Neural cell (in vitro differentiated cells): ENCODE results near the gene HTRA2. TPM values are rescaled to one million over a fixed set of nuclear protein-coding genes. Genes with fewer than 3 reads are reported as not detected.
"Not testable (repeated sequence)": the region's sequence is repeated elsewhere in the genome, so short reads cannot be mapped to it uniquely, and the experiment has no call there.

Source experiments
- H2AFZ ChIP-seq: fragments of 200-600, 300-800 bp; sonication (generic), shearing (Covaris generic); 2 replicates; pipeline ENCODE4 v1.6.0; 2014; ENCODE audit warnings: low read depth, mild to moderate bottlenecking, antibody characterized with exemption, low read length, moderate library complexity
- H3F3A ChIP-seq: fragments of 200-600 bp; shearing (Covaris generic); 2 replicates; pipeline ENCODE4 v1.6.1; 2016; ENCODE audit warnings: mild to moderate bottlenecking, moderate library complexity, mixed read lengths, antibody characterized with exemption, low read length; ENCODE audit not compliant: insufficient read depth, poor library complexity, severe bottlenecking
- H3K27ac ChIP-seq: fragments of 200-600, 300-800 bp; sonication (generic), shearing (Covaris generic); 2 replicates; pipeline ENCODE4 v1.5.1; 2014; ENCODE audit warnings: mild to moderate bottlenecking, low read length, moderate library complexity
- H3K27me3 ChIP-seq: fragments of 300-800, 200-600 bp; sonication (generic), shearing (Covaris generic); 2 replicates; pipeline ENCODE4 v1.6.0; 2014; ENCODE audit warnings: mild to moderate bottlenecking, low read depth, low read length, moderate library complexity; ENCODE audit not compliant: insufficient read depth
- H3K36me3 ChIP-seq: fragments of 300-800, 200-600 bp; sonication (generic), shearing (Covaris generic); 2 replicates; pipeline ENCODE4 v1.5.1; 2014; ENCODE audit warnings: mild to moderate bottlenecking, antibody characterized with exemption, low read length, moderate library complexity; ENCODE audit not compliant: insufficient read depth
- H3K4me2 ChIP-seq: fragments of 300-800, 200-600 bp; sonication (generic), shearing (Covaris generic); 2 replicates; pipeline ENCODE4 v1.6.0; 2014; ENCODE audit warnings: mild to moderate bottlenecking, low read length
- H3K4me3 ChIP-seq: fragments of 300-800, 200-600 bp; sonication (generic), shearing (Covaris generic); 2 replicates; pipeline ENCODE4 v1.5.1; 2014; ENCODE audit warnings: mild to moderate bottlenecking, low read length, moderate library complexity
- H3K79me2 ChIP-seq: fragments of 200-600 bp; shearing (Covaris generic); replicated peaks from 2 replicates; pipeline ENCODE4 v1.6.0; 2014; ENCODE audit warnings: mild to moderate bottlenecking, low read length, moderate library complexity; ENCODE audit not compliant: insufficient read depth
- H3K9ac ChIP-seq: fragments of 300-800, 200-600 bp; sonication (generic), shearing (Covaris generic); 2 replicates; pipeline ENCODE4 v1.6.1; 2016; ENCODE audit warnings: mild to moderate bottlenecking, low read length, mixed read lengths
- H3K9me2 ChIP-seq: fragments of 200-600 bp; shearing (Covaris generic); 2 replicates; pipeline ENCODE4 v1.6.1; 2016; ENCODE audit warnings: mild to moderate bottlenecking, low read length, mixed read lengths; ENCODE audit not compliant: insufficient read depth
- H3K9me3 ChIP-seq: fragments of 200-600, 300-800 bp; sonication (generic), shearing (Covaris generic); 2 replicates; pipeline ENCODE4 v1.6.1; 2016; ENCODE audit warnings: mild to moderate bottlenecking, mixed run types, low read length, moderate library complexity, mixed read lengths
- H4K20me1 ChIP-seq: fragments of 200-600 bp; shearing (Covaris generic); 2 replicates; pipeline ENCODE4 v1.6.1; 2016; ENCODE audit warnings: mild to moderate bottlenecking, mixed run types; ENCODE audit not compliant: insufficient read depth
- EP300 ChIP-seq: fragments of 450-650 bp; conservative IDR thresholded peaks from 2 replicates; pipeline ENCODE4 v1.6.1; 2014; ENCODE audit warnings: antibody characterized with exemption, mild to moderate bottlenecking, moderate library complexity; ENCODE audit not compliant: poor library complexity, severe bottlenecking
- EZH2 ChIP-seq: fragments of 200-600, 300-800 bp; shearing (Covaris generic), sonication (generic); IDR thresholded peaks from 2 replicates; pipeline ENCODE4 v1.6.1; 2014; ENCODE audit warnings: antibody characterized with exemption, low read length, borderline replicate concordance, mild to moderate bottlenecking; ENCODE audit not compliant: insufficient read depth, poor library complexity, severe bottlenecking
- MXI1 ChIP-seq: fragments of 450-650 bp; conservative IDR thresholded peaks from 2 replicates; pipeline ENCODE4 v1.6.1; 2014; ENCODE audit warnings: antibody characterized with exemption, mild to moderate bottlenecking; ENCODE audit not compliant: poor library complexity, severe bottlenecking
- POLR2AphosphoS5 ChIP-seq: IDR thresholded peaks from 2 replicates; pipeline ENCODE4 v1.6.1; 2012
- RAD21 ChIP-seq: fragments of 450-650 bp; conservative IDR thresholded peaks from 2 replicates; pipeline ENCODE4 v1.6.1; 2014; ENCODE audit warnings: antibody characterized with exemption, mild to moderate bottlenecking, moderate library complexity
- SMC3 ChIP-seq: fragments of 450-650 bp; conservative IDR thresholded peaks from 2 replicates; pipeline ENCODE4 v1.6.1; 2014; ENCODE audit warnings: antibody characterized with exemption, mild to moderate bottlenecking, moderate library complexity; ENCODE audit not compliant: poor library complexity
- TAF1 ChIP-seq: IDR thresholded peaks from 2 replicates; pipeline ENCODE4 v1.6.1; 2012; ENCODE audit warnings: low read depth
- polyA plus RNA-seq: library from polyadenylated mRNA; depleted of rRNA; stranded (reverse); fragments of >200 nt; gene quantifications from 2 replicates; pipeline ENCODE4 v1.2.3, GENCODE V29; 2014
- TF ChIP-seq, protein P1 (sequence below): fragments of 450-650 bp; IDR thresholded peaks from 2 replicates; pipeline ENCODE4 v1.5.1; 2014; ENCODE audit warnings: antibody characterized with exemption, mild to moderate bottlenecking, moderate library complexity; ENCODE audit not compliant: poor library complexity, severe bottlenecking
- TF ChIP-seq, protein P2 (sequence below): IDR thresholded peaks from 2 replicates; pipeline ENCODE4 v1.6.1; 2012; ENCODE audit warnings: borderline replicate concordance

Gene HTRA2
- polyA plus RNA-seq, 1 donor from 2014 or later = 126 TPM

DNA sequence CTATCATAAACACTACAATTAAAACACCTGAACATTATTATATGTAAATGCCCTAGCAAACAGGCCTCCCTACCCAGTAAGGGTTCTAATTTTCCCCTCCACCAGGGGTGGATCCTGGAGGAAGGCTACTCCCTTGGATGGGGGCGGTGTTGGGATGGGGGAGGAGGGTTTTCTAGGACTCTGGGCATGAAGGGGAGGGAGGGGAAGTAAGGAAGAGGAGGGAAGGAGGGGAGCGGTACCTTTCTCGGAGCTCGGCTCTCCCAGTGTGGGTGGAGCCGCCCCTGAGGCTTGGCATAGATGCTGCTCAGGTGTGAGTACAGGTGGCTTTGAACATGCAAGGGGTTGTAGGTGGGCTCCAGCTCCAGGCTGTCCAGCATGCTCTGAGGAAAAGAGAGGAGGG, 30.2 kb downstream of the HTRA2 start:
- Histone ChIP-seq H3K4me3 (no peak overlapping the region), H3K9me2 (no peaks in the 10 kb centered on the region), H3F3A (no peaks in the 10 kb centered on the region), H4K20me1 (no peaks in the 10 kb centered on the region), H3K9me3 (no peaks in the 10 kb centered on the region), H3K79me2 (no peaks in the 10 kb centered on the region), H3K9ac (no peak overlapping the region), H3K27ac (no peak overlapping the region), H3K4me2 (no peak overlapping the region), H2AFZ (no peak overlapping the region), H3K36me3 (no peaks in the 10 kb centered on the region), H3K27me3 (peaks cover 11% of the 10 kb centered on the region)
- TF ChIP-seq SMC3 (no peak), TAF1 (no peak), EZH2 (no peak), MXI1 (no peak)
- TF ChIP-seq, protein P1, sequence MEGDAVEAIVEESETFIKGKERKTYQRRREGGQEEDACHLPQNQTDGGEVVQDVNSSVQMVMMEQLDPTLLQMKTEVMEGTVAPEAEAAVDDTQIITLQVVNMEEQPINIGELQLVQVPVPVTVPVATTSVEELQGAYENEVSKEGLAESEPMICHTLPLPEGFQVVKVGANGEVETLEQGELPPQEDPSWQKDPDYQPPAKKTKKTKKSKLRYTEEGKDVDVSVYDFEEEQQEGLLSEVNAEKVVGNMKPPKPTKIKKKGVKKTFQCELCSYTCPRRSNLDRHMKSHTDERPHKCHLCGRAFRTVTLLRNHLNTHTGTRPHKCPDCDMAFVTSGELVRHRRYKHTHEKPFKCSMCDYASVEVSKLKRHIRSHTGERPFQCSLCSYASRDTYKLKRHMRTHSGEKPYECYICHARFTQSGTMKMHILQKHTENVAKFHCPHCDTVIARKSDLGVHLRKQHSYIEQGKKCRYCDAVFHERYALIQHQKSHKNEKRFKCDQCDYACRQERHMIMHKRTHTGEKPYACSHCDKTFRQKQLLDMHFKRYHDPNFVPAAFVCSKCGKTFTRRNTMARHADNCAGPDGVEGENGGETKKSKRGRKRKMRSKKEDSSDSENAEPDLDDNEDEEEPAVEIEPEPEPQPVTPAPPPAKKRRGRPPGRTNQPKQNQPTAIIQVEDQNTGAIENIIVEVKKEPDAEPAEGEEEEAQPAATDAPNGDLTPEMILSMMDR = no peak

DNA sequence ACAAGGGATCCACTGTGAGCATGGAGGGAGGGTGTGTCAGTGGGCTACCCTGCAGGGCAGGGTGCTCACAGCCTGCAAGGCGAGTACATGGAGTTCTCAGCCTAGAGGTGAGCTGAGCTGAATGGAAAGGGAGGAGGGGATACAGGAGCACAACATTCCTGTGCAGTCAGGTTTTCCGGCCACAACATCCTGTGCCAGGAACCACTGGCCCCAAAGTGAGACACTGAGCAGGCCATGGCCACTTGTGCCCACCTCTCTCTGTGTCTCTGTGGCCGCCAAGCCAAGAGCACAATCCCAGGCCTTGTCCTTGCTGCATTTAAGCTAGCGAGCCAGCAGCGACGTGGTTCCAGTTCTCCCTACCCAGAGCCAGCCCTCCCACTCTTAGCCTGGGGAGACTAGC, 30.9 kb downstream of the HTRA2 start:
- Histone ChIP-seq H3K27ac (no peak overlapping the region), H3K27me3 (peaks cover 4% of the 10 kb centered on the region), H4K20me1 (no peaks in the 10 kb centered on the region), H3K9me3 (no peaks in the 10 kb centered on the region), H3K9me2 (no peaks in the 10 kb centered on the region), H3K9ac (no peak overlapping the region), H3F3A (no peaks in the 10 kb centered on the region), H3K4me2 (no peak overlapping the region), H3K36me3 (no peaks in the 10 kb centered on the region), H3K4me3 (no peak overlapping the region), H2AFZ (no peak overlapping the region), H3K79me2 (no peaks in the 10 kb centered on the region)
- no peak for TF ChIP-seq MXI1
- TF ChIP-seq EZH2 = no peak
- TF ChIP-seq POLR2AphosphoS5 = no peak
- TF ChIP-seq RAD21 = no peak
- TF ChIP-seq TAF1 = no peak
- TF ChIP-seq EP300 = no peak

DNA sequence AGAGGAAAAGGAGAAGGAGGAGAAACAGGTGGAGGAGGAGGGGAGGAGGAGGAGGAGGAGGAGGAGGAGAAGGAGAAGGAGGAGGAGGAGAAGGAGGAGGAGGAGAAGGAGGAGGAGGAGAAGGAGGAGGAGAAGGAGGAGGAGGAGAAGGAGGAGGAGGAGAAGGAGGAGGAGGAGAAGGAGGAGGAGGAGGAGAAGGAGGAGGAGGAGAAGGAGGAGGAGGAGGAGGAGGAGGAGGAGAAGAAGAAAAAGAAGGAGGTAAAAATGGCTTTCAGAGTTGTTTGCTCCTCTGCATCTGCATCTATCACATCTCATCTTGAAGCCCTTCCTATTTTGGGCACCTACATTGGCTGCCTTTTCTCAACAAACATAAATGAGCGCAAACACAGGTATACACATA, 31.3 kb downstream of the HTRA2 start:
- H3K79me2 ChIP-seq, H3K9me3 ChIP-seq, H3K4me3 ChIP-seq, H2AFZ ChIP-seq, H3K27ac ChIP-seq, H3K9ac ChIP-seq, H3K9me2 ChIP-seq, H3F3A ChIP-seq, H4K20me1 ChIP-seq, H3K4me2 ChIP-seq, H3K36me3 ChIP-seq, H3K27me3 ChIP-seq: not testable (repeated sequence)

DNA sequence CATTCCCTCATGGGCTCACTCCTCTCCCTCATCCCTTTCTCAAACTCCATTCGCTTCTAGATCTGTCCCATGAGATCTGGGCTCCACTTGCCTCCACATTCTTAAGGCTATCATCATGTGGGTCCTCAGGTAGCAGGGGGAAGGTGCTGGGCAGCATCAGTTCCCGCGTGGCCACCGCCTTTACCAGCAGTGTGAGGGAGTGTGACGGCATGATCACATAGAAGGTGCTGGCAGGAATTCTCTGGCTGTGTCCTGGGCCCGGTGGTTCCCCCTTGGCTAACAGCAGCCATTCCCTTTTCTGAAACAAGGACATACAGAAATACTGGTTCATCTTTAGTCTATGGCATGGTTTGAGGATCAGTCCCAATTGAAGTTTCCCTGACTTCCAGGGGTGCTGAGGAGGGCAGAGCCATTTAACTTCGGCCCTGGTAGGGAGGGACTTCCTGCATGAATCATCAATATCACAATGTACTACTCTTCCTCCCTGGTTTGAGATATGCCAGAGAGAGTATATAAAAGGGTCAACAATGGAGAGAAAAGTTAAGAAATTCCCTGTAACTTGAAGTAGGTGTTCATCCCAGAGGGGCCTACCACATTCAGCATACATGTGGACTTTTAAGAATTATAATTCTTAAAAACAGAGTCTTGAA, 32.5 kb downstream of the HTRA2 start:
- Histone ChIP-seq H3K9me3 (no peaks in the 10 kb centered on the region), H3F3A (no peaks in the 10 kb centered on the region), H3K27ac (no peak overlapping the region), H3K36me3 (no peaks in the 10 kb centered on the region), H2AFZ (no peak overlapping the region), H3K9ac (no peak overlapping the region), H3K79me2 (no peaks in the 10 kb centered on the region), H3K9me2 (no peaks in the 10 kb centered on the region), H3K4me3 (no peak overlapping the region), H3K27me3 (peaks cover 2% of the 10 kb centered on the region), H4K20me1 (no peaks in the 10 kb centered on the region), H3K4me2 (no peak overlapping the region)
- TF ChIP-seq, protein P2, sequence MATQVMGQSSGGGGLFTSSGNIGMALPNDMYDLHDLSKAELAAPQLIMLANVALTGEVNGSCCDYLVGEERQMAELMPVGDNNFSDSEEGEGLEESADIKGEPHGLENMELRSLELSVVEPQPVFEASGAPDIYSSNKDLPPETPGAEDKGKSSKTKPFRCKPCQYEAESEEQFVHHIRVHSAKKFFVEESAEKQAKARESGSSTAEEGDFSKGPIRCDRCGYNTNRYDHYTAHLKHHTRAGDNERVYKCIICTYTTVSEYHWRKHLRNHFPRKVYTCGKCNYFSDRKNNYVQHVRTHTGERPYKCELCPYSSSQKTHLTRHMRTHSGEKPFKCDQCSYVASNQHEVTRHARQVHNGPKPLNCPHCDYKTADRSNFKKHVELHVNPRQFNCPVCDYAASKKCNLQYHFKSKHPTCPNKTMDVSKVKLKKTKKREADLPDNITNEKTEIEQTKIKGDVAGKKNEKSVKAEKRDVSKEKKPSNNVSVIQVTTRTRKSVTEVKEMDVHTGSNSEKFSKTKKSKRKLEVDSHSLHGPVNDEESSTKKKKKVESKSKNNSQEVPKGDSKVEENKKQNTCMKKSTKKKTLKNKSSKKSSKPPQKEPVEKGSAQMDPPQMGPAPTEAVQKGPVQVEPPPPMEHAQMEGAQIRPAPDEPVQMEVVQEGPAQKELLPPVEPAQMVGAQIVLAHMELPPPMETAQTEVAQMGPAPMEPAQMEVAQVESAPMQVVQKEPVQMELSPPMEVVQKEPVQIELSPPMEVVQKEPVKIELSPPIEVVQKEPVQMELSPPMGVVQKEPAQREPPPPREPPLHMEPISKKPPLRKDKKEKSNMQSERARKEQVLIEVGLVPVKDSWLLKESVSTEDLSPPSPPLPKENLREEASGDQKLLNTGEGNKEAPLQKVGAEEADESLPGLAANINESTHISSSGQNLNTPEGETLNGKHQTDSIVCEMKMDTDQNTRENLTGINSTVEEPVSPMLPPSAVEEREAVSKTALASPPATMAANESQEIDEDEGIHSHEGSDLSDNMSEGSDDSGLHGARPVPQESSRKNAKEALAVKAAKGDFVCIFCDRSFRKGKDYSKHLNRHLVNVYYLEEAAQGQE = no peak
- TF ChIP-seq, protein P1 = no peak
- TF ChIP-seq POLR2AphosphoS5 (no peak), RAD21 (no peak), TAF1 (no peak), SMC3 (no peak), EZH2 (no peak), EP300 (no peak), MXI1 (no peak)
